ENCODE data around the gene CD83.

Gene CD83

GRCh38 chr6:14079971-14080370, 37.6 kb upstream of the CD83 start:
- Histone ChIP-seq H3K27me3 (replicated peaks; ENCODE audit: control insufficient read depth, insufficient read depth, low read length) (no peaks in the 10 kb centered on the region), H3K9me3 (ENCODE audit: control insufficient read depth, low read length) (no peaks in the 10 kb centered on the region), H3K4me1 (ENCODE audit: control insufficient read depth, insufficient read depth, low read length) (peaks cover 22% of the 10 kb centered on the region), H3K9ac (ENCODE audit: low read length) (no peak overlapping the region), H3K36me3 (ENCODE audit: control insufficient read depth, insufficient read depth, low read length, severe bottlenecking) (no peaks in the 10 kb centered on the region), H3K4me3 (ENCODE audit: low read length) (no peak overlapping the region)
- no peak for DNase-seq (ENCODE audit: low read depth)

GRCh38 chr6:14081126-14081525, 36.4 kb upstream of the CD83 start:
- no peak for DNase-seq (ENCODE audit: low read depth)
- H3K9me3 ChIP-seq (ENCODE audit: control insufficient read depth, low read length), result no peaks in the 10 kb centered on the region
- no peaks in the 10 kb centered on the region for H3K36me3 ChIP-seq (ENCODE audit: control insufficient read depth, insufficient read depth, low read length, severe bottlenecking)
- H3K4me3 ChIP-seq (ENCODE audit: low read length), result no peak overlapping the region
- H3K4me1 ChIP-seq (ENCODE audit: control insufficient read depth, insufficient read depth, low read length), result peaks cover 11% of the 10 kb centered on the region
- peaks cover 4% of the 10 kb centered on the region for H3K27me3 ChIP-seq (replicated peaks; ENCODE audit: control insufficient read depth, insufficient read depth, low read length)
- H3K9ac ChIP-seq (ENCODE audit: low read length), result no peak overlapping the region

- Histone ChIP-seq H3K9ac (ENCODE audit: low read length) (no peak overlapping the region), H3K36me3 (ENCODE audit: control insufficient read depth, insufficient read depth, low read length, severe bottlenecking) (no peaks in the 10 kb centered on the region), H3K4me3 (ENCODE audit: low read length) (no peak overlapping the region), H3K4me1 (ENCODE audit: control insufficient read depth, insufficient read depth, low read length) (peaks cover 11% of the 10 kb centered on the region), H3K27me3 (replicated peaks; ENCODE audit: control insufficient read depth, insufficient read depth, low read length) (peaks cover 4% of the 10 kb centered on the region), H3K9me3 (ENCODE audit: control insufficient read depth, low read length) (no peaks in the 10 kb centered on the region)
- DNase-seq (ENCODE audit: low read depth), result no peak
Measured at GRCh38 chr6:14082771-14083170, 34.8 kb upstream of the CD83 start.

- Histone ChIP-seq H3K9ac (ENCODE audit: low read length) (no peak overlapping the region), H3K4me1 (ENCODE audit: control insufficient read depth, insufficient read depth, low read length) (peaks cover 11% of the 10 kb centered on the region), H3K4me3 (ENCODE audit: low read length) (no peak overlapping the region), H3K36me3 (ENCODE audit: control insufficient read depth, insufficient read depth, low read length, severe bottlenecking) (no peaks in the 10 kb centered on the region), H3K27me3 (replicated peaks; ENCODE audit: control insufficient read depth, insufficient read depth, low read length) (peaks cover 4% of the 10 kb centered on the region), H3K9me3 (ENCODE audit: control insufficient read depth, low read length) (no peaks in the 10 kb centered on the region)
- no peak for DNase-seq (ENCODE audit: low read depth)
Measured at GRCh38 chr6:14083262-14083661, 34.3 kb upstream of the CD83 start.

GRCh38 chr6:14083751-14084150, 33.8 kb upstream of the CD83 start:
- DNase-seq (ENCODE audit: low read depth), result no peak
- Histone ChIP-seq H3K9me3 (ENCODE audit: control insufficient read depth, low read length) (no peaks in the 10 kb centered on the region), H3K4me1 (ENCODE audit: control insufficient read depth, insufficient read depth, low read length) (peaks cover 11% of the 10 kb centered on the region), H3K9ac (ENCODE audit: low read length) (no peak overlapping the region), H3K4me3 (ENCODE audit: low read length) (no peak overlapping the region), H3K36me3 (ENCODE audit: control insufficient read depth, insufficient read depth, low read length, severe bottlenecking) (no peaks in the 10 kb centered on the region), H3K27me3 (replicated peaks; ENCODE audit: control insufficient read depth, insufficient read depth, low read length) (peaks cover 8% of the 10 kb centered on the region)

- H3K9me3 ChIP-seq (ENCODE audit: control insufficient read depth, low read length), result no peaks in the 10 kb centered on the region
- no peak overlapping the region for H3K9ac ChIP-seq (ENCODE audit: low read length)
- H3K4me3 ChIP-seq (ENCODE audit: low read length), result no peak overlapping the region
- no peaks in the 10 kb centered on the region for H3K36me3 ChIP-seq (ENCODE audit: control insufficient read depth, insufficient read depth, low read length, severe bottlenecking)
- H3K4me1 ChIP-seq (ENCODE audit: control insufficient read depth, insufficient read depth, low read length), result peaks cover 7% of the 10 kb centered on the region
- peaks cover 10% of the 10 kb centered on the region for H3K27me3 ChIP-seq (replicated peaks; ENCODE audit: control insufficient read depth, insufficient read depth, low read length)
- no peak for DNase-seq (ENCODE audit: low read depth)
Measured at GRCh38 chr6:14084388-14084787, 33.2 kb upstream of the CD83 start.

- Histone ChIP-seq H3K4me1 (ENCODE audit: control insufficient read depth, insufficient read depth, low read length) (no peaks in the 10 kb centered on the region), H3K9me3 (ENCODE audit: control insufficient read depth, low read length) (no peaks in the 10 kb centered on the region), H3K36me3 (ENCODE audit: control insufficient read depth, insufficient read depth, low read length, severe bottlenecking) (no peaks in the 10 kb centered on the region), H3K9ac (ENCODE audit: low read length) (no peak overlapping the region), H3K27me3 (replicated peaks; ENCODE audit: control insufficient read depth, insufficient read depth, low read length) (peaks cover 10% of the 10 kb centered on the region), H3K4me3 (ENCODE audit: low read length) (no peak overlapping the region)
- no peak for DNase-seq (ENCODE audit: low read depth)
Measured at GRCh38 chr6:14085176-14085787, 32.3 kb upstream of the CD83 start.

GRCh38 chr6:14086701-14087100, 30.9 kb upstream of the CD83 start:
- Histone ChIP-seq H3K9ac (ENCODE audit: low read length) (no peak overlapping the region), H3K4me3 (ENCODE audit: low read length) (no peak overlapping the region), H3K9me3 (ENCODE audit: control insufficient read depth, low read length) (no peaks in the 10 kb centered on the region), H3K4me1 (ENCODE audit: control insufficient read depth, insufficient read depth, low read length) (no peaks in the 10 kb centered on the region), H3K27me3 (replicated peaks; ENCODE audit: control insufficient read depth, insufficient read depth, low read length) (peaks cover 10% of the 10 kb centered on the region), H3K36me3 (ENCODE audit: control insufficient read depth, insufficient read depth, low read length, severe bottlenecking) (no peaks in the 10 kb centered on the region)
- no peak for DNase-seq (ENCODE audit: low read depth)

GRCh38 chr6:14088600-14089192, 28.9 kb upstream of the CD83 start:
- H3K4me1 ChIP-seq (ENCODE audit: control insufficient read depth, insufficient read depth, low read length), result no peaks in the 10 kb centered on the region
- H3K4me3 ChIP-seq (ENCODE audit: low read length), result no peak overlapping the region
- no peak overlapping the region for H3K9ac ChIP-seq (ENCODE audit: low read length)
- H3K27me3 ChIP-seq (replicated peaks; ENCODE audit: control insufficient read depth, insufficient read depth, low read length), result peaks cover 10% of the 10 kb centered on the region
- no peaks in the 10 kb centered on the region for H3K36me3 ChIP-seq (ENCODE audit: control insufficient read depth, insufficient read depth, low read length, severe bottlenecking)
- DNase-seq (ENCODE audit: low read depth), result no peak
- H3K9me3 ChIP-seq (ENCODE audit: control insufficient read depth, low read length), result no peaks in the 10 kb centered on the region

- Histone ChIP-seq H3K4me1 (ENCODE audit: control insufficient read depth, insufficient read depth, low read length) (no peaks in the 10 kb centered on the region), H3K9me3 (ENCODE audit: control insufficient read depth, low read length) (no peaks in the 10 kb centered on the region), H3K4me3 (ENCODE audit: low read length) (no peak overlapping the region), H3K36me3 (ENCODE audit: control insufficient read depth, insufficient read depth, low read length, severe bottlenecking) (no peaks in the 10 kb centered on the region), H3K9ac (ENCODE audit: low read length) (no peak overlapping the region), H3K27me3 (replicated peaks; ENCODE audit: control insufficient read depth, insufficient read depth, low read length) (peaks cover 10% of the 10 kb centered on the region)
- DNase-seq (ENCODE audit: low read depth), result no peak
Measured at GRCh38 chr6:14089224-14089623, 28.3 kb upstream of the CD83 start.

GRCh38 chr6:14091339-14091978, 26.1 kb upstream of the CD83 start:
- Histone ChIP-seq H3K9me3 (ENCODE audit: control insufficient read depth, low read length) (no peaks in the 10 kb centered on the region), H3K4me1 (ENCODE audit: control insufficient read depth, insufficient read depth, low read length) (no peaks in the 10 kb centered on the region), H3K4me3 (ENCODE audit: low read length) (no peak overlapping the region), H3K27me3 (replicated peaks; ENCODE audit: control insufficient read depth, insufficient read depth, low read length) (peaks cover 7% of the 10 kb centered on the region), H3K9ac (ENCODE audit: low read length) (no peak overlapping the region), H3K36me3 (ENCODE audit: control insufficient read depth, insufficient read depth, low read length, severe bottlenecking) (no peaks in the 10 kb centered on the region)
- no peak for DNase-seq (ENCODE audit: low read depth)

All from adipocyte (in vitro differentiated cells).